Suppressor macrophage (primary cell): ENCODE data around the gene ENTREP1.
"Not testable (repeated sequence)": the region's sequence is repeated elsewhere in the genome, so short reads cannot be mapped to it uniquely, and the experiment has no call there.

Experiments
- DNase-seq, 4 experiments: peaks; one replicate each; pipeline ENCODE4 v3.0.0-alpha.2; 2020 to 2022

ENTREP1 gene

GRCh38 chr9:69370430-69370829 lies 45.4 kb downstream of the ENTREP1 start:
- no peak for DNase-seq

- no peak for DNase-seq
Observed at GRCh38 chr9:69371001-69371400, 46.0 kb downstream of the ENTREP1 start.

- peak; percentile 42 to 65 (median 55) for DNase-seq
Observed at GRCh38 chr9:69376651-69377050, 51.6 kb downstream of the ENTREP1 start.

- DNase-seq = no peak
Observed at GRCh38 chr9:69377291-69377690, 52.3 kb downstream of the ENTREP1 start.

GRCh38 chr9:69377981-69378380 lies 53.0 kb downstream of the ENTREP1 start:
- no peak for DNase-seq

GRCh38 chr9:69379270-69379982 lies 54.4 kb downstream of the ENTREP1 start:
- no peak for DNase-seq

- no peak for DNase-seq
Observed at GRCh38 chr9:69380301-69380700, 55.3 kb downstream of the ENTREP1 start.

- no peak for DNase-seq
Observed at GRCh38 chr9:69380811-69381210, 55.8 kb downstream of the ENTREP1 start.

- DNase-seq = no peak
Observed at GRCh38 chr9:69382135-69382534, 57.1 kb downstream of the ENTREP1 start.

GRCh38 chr9:69385581-69386033 lies 60.6 kb downstream of the ENTREP1 start:
- DNase-seq = no peak

- no peak for DNase-seq
Observed at GRCh38 chr9:69386651-69387050, 61.6 kb downstream of the ENTREP1 start.

- no peak for DNase-seq
Observed at GRCh38 chr9:69388596-69388995, 63.6 kb downstream of the ENTREP1 start.

GRCh38 chr9:69389437-69389995 lies 64.5 kb downstream of the ENTREP1 start:
- no peak for DNase-seq

- no peak for DNase-seq
Observed at GRCh38 chr9:69391487-69391886, 66.5 kb downstream of the ENTREP1 start.

- no peak for DNase-seq
Observed at GRCh38 chr9:69391946-69392345, 66.9 kb downstream of the ENTREP1 start.

GRCh38 chr9:69392826-69393225 lies 67.8 kb downstream of the ENTREP1 start:
- no peak for DNase-seq

- no peak for DNase-seq
Observed at GRCh38 chr9:69393425-69393824, 68.4 kb downstream of the ENTREP1 start.

- DNase-seq = no peak
Observed at GRCh38 chr9:69395718-69396117, 70.7 kb downstream of the ENTREP1 start.

GRCh38 chr9:69396759-69397158 lies 71.7 kb downstream of the ENTREP1 start:
- DNase-seq = no peak

GRCh38 chr9:69397384-69398214 lies 72.6 kb downstream of the ENTREP1 start:
- no peak for DNase-seq

- DNase-seq = no peak
Observed at GRCh38 chr9:69400470-69400869, 75.5 kb downstream of the ENTREP1 start.

GRCh38 chr9:69409936-69410335 lies 84.9 kb downstream of the ENTREP1 start:
- not testable (repeated sequence) for DNase-seq

GRCh38 chr9:69411246-69411645 lies 86.2 kb downstream of the ENTREP1 start:
- no peak for DNase-seq
